Measurements from ENCODE around the gene DGLUCY. TPM values are rescaled to one million over a fixed set of nuclear protein-coding genes. Genes with fewer than 3 reads are reported as not detected.

The DGLUCY gene
- total and polyA plus RNA-seq, 4 donors: 17.9 to 58.1 (median 24.9) TPM

DNA sequence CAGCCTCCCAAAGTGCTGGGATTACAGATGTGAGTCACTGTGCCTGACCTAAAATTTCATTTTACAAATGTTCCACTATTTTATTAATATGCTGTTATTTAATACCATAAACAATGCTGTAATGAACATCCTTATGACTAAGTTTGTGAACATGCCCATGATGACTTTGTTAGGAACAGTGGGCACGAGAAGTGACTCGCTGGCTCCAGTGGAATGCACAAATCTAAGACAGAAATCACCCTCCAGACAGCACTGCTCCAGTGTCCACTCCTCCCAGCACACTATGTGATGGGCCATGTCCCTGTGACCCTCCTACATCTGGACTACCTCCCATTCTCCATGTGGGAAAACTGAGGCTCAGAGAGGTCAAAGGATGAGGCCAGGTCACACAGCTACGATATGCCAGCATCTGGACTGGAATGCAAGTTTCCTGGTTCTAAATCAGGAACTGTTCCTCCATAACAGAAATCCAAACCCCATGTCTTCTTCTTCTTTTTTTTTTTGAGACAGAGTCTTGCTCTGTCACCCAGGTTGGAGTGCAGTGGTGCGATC, 72.7 kb downstream of the DGLUCY start:
- no peak for DNase-seq (ENCODE audit: low spot score)
- no peaks in the 10 kb centered on the region for H3K9me3 ChIP-seq (ENCODE audit: control insufficient read depth in 4 of 4, low read length in 3 of 4)
- H3K9ac ChIP-seq (ENCODE audit: low read depth in 1 of 2, low read length in 2 of 2): no peak overlapping the region
- no peaks in the 10 kb centered on the region for H3K27me3 ChIP-seq (ENCODE audit: control insufficient read depth in 4 of 4, insufficient read depth in 4 of 4, low read length in 3 of 4)
- H3K27ac ChIP-seq (ENCODE audit: low read depth in 1 of 2, low read length in 2 of 2): no peak overlapping the region
- TF ChIP-seq, protein P1, sequence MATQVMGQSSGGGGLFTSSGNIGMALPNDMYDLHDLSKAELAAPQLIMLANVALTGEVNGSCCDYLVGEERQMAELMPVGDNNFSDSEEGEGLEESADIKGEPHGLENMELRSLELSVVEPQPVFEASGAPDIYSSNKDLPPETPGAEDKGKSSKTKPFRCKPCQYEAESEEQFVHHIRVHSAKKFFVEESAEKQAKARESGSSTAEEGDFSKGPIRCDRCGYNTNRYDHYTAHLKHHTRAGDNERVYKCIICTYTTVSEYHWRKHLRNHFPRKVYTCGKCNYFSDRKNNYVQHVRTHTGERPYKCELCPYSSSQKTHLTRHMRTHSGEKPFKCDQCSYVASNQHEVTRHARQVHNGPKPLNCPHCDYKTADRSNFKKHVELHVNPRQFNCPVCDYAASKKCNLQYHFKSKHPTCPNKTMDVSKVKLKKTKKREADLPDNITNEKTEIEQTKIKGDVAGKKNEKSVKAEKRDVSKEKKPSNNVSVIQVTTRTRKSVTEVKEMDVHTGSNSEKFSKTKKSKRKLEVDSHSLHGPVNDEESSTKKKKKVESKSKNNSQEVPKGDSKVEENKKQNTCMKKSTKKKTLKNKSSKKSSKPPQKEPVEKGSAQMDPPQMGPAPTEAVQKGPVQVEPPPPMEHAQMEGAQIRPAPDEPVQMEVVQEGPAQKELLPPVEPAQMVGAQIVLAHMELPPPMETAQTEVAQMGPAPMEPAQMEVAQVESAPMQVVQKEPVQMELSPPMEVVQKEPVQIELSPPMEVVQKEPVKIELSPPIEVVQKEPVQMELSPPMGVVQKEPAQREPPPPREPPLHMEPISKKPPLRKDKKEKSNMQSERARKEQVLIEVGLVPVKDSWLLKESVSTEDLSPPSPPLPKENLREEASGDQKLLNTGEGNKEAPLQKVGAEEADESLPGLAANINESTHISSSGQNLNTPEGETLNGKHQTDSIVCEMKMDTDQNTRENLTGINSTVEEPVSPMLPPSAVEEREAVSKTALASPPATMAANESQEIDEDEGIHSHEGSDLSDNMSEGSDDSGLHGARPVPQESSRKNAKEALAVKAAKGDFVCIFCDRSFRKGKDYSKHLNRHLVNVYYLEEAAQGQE (IDR thresholded peaks at IDR 0.05): no peak
- TF ChIP-seq, protein P2, sequence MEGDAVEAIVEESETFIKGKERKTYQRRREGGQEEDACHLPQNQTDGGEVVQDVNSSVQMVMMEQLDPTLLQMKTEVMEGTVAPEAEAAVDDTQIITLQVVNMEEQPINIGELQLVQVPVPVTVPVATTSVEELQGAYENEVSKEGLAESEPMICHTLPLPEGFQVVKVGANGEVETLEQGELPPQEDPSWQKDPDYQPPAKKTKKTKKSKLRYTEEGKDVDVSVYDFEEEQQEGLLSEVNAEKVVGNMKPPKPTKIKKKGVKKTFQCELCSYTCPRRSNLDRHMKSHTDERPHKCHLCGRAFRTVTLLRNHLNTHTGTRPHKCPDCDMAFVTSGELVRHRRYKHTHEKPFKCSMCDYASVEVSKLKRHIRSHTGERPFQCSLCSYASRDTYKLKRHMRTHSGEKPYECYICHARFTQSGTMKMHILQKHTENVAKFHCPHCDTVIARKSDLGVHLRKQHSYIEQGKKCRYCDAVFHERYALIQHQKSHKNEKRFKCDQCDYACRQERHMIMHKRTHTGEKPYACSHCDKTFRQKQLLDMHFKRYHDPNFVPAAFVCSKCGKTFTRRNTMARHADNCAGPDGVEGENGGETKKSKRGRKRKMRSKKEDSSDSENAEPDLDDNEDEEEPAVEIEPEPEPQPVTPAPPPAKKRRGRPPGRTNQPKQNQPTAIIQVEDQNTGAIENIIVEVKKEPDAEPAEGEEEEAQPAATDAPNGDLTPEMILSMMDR (IDR thresholded peaks at IDR 0.05; ENCODE audit: low read depth, low read length, missing input control): no peak
- TF ChIP-seq NR2F2 (IDR thresholded peaks at IDR 0.05) (no peak), RAD21 (IDR thresholded peaks at IDR 0.05) (no peak), FOXA2 (IDR thresholded peaks at IDR 0.05) (no peak), YY1 (IDR thresholded peaks at IDR 0.05) (no peak), GABPA (IDR thresholded peaks at IDR 0.05 in 1 of 2, conservative IDR thresholded peaks at IDR 0.05 in 1 of 2) (no peak), EGR1 (IDR thresholded peaks at IDR 0.05; ENCODE audit: low read depth in 2 of 2) (no peak), HNF4G (IDR thresholded peaks at IDR 0.05) (no peak)
- TF ChIP-seq, protein P3, sequence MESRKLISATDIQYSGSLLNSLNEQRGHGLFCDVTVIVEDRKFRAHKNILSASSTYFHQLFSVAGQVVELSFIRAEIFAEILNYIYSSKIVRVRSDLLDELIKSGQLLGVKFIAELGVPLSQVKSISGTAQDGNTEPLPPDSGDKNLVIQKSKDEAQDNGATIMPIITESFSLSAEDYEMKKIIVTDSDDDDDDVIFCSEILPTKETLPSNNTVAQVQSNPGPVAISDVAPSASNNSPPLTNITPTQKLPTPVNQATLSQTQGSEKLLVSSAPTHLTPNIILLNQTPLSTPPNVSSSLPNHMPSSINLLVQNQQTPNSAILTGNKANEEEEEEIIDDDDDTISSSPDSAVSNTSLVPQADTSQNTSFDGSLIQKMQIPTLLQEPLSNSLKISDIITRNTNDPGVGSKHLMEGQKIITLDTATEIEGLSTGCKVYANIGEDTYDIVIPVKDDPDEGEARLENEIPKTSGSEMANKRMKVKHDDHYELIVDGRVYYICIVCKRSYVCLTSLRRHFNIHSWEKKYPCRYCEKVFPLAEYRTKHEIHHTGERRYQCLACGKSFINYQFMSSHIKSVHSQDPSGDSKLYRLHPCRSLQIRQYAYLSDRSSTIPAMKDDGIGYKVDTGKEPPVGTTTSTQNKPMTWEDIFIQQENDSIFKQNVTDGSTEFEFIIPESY (IDR thresholded peaks at IDR 0.05): no peak
- TF ChIP-seq, protein P4, sequence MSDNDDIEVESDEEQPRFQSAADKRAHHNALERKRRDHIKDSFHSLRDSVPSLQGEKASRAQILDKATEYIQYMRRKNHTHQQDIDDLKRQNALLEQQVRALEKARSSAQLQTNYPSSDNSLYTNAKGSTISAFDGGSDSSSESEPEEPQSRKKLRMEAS (IDR thresholded peaks at IDR 0.05): no peak
- peaks cover 22 to 73% (median 51%) of the 10 kb centered on the region in 4 donors for H3K36me3 ChIP-seq (ENCODE audit: control insufficient read depth in 4 of 4, insufficient read depth in 3 of 4, low read depth in 1 of 4, low read length in 3 of 4)
- WGBS: 94% methylated on average over 4 of the region's 4 CpGs
- H3K4me3 ChIP-seq (ENCODE audit: low read depth in 1 of 3, low read length in 3 of 3): no peak overlapping the region
- H3K4me1 ChIP-seq (ENCODE audit: control insufficient read depth in 4 of 4, insufficient read depth in 4 of 4, low read length in 3 of 4): no peaks in the 10 kb centered on the region

DNA sequence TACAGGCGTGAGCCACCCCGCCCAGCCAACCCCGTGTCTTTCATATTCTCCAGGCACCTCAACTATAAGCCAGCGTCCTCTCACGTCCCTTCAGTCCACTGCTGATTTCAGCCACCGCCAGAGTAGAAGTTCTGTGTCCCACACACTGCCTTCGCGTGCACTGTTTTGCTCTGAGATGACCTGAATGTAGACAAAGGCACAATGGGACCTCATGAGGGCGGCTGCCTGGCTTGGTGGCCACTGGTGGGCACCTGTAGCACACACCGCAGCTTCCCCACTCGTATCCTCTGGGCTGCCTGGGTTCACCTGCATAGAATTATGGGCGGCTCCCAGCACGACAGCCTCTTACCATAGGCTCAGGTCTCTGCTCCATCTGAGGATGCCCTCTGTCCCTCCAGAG, 73.4 kb downstream of the DGLUCY start:
- WGBS: 97% methylated on average over 13 of the region's 13 CpGs
- Histone ChIP-seq H3K36me3 (ENCODE audit: control insufficient read depth in 4 of 4, insufficient read depth in 3 of 4, low read depth in 1 of 4, low read length in 3 of 4) (peaks cover 22 to 77% (median 52%) of the 10 kb centered on the region in 4 donors), H3K4me3 (ENCODE audit: low read depth in 1 of 3, low read length in 3 of 3) (no peak overlapping the region), H3K27ac (ENCODE audit: low read depth in 1 of 2, low read length in 2 of 2) (no peak overlapping the region), H3K4me1 (ENCODE audit: control insufficient read depth in 4 of 4, insufficient read depth in 4 of 4, low read length in 3 of 4) (no peaks in the 10 kb centered on the region), H3K9ac (ENCODE audit: low read depth in 1 of 2, low read length in 2 of 2) (no peak overlapping the region), H3K27me3 (ENCODE audit: control insufficient read depth in 4 of 4, insufficient read depth in 4 of 4, low read length in 3 of 4) (no peaks in the 10 kb centered on the region), H3K9me3 (ENCODE audit: control insufficient read depth in 4 of 4, low read length in 3 of 4) (no peaks in the 10 kb centered on the region)
- no peak for DNase-seq (ENCODE audit: low spot score)
- TF ChIP-seq FOXA1 (IDR thresholded peaks at IDR 0.05) (no peak), GABPA (IDR thresholded peaks at IDR 0.05 in 1 of 2, conservative IDR thresholded peaks at IDR 0.05 in 1 of 2) (no peak), YY1 (IDR thresholded peaks at IDR 0.05) (no peak), NR2F2 (IDR thresholded peaks at IDR 0.05) (no peak), SP1 (IDR thresholded peaks at IDR 0.05) (no peak), RXRA (IDR thresholded peaks at IDR 0.05) (no peak), FOXA2 (IDR thresholded peaks at IDR 0.05) (no peak), EGR1 (IDR thresholded peaks at IDR 0.05; ENCODE audit: low read depth in 2 of 2) (no peak), HNF4G (IDR thresholded peaks at IDR 0.05) (no peak)
- TF ChIP-seq, protein P1 (IDR thresholded peaks at IDR 0.05): no peak
- TF ChIP-seq, protein P4 (IDR thresholded peaks at IDR 0.05): no peak
- TF ChIP-seq, protein P3 (IDR thresholded peaks at IDR 0.05): no peak

All from liver (tissue), 9 donors.